Mucosa of descending colon (tissue), 3 donors: Measurements from ENCODE around the gene SAXO2. TPM values are rescaled to one million over a fixed set of nuclear protein-coding genes. Genes with fewer than 3 reads are reported as not detected.

Experiments
- ATAC-seq: fragments of 200-7000 bp; cut with Tn5 transposase; one replicate; pipeline ENCODE4 v1.9.1; 2020; ENCODE audit warnings: mild to moderate bottlenecking, moderate library complexity
- DNase-seq, 3 donors: peaks; one replicate each; pipeline ENCODE4 v3.0.0-alpha.2; 2020
- H3K36me3 ChIP-seq: fragments of 200-600 bp; one replicate; pipeline ENCODE4 v1.8.0; 2021; ENCODE audit warnings: low read depth, mild to moderate bottlenecking
- H3K4me1 ChIP-seq: fragments of 200-600 bp; one replicate; pipeline ENCODE4 v1.8.0; 2021; ENCODE audit warnings: low read depth, mild to moderate bottlenecking
- H3K4me3 ChIP-seq: fragments of 200-600 bp; one replicate; pipeline ENCODE4 v1.8.0; 2021; ENCODE audit warnings: mild to moderate bottlenecking
- H3K9me3 ChIP-seq: fragments of 200-600 bp; one replicate; pipeline ENCODE4 v1.8.0; 2021; ENCODE audit warnings: mild to moderate bottlenecking
- CTCF ChIP-seq: fragments of 200-600 bp; IDR thresholded peaks from one replicate; pipeline ENCODE4 v1.8.0; 2022; ENCODE audit warnings: antibody characterized with exemption, mild to moderate bottlenecking
- intact Hi-C, 2 donors: fragments of 100-400 bp; cut with DNase I in 1 of 2; cut with micrococcal nuclease in 1 of 2; formaldehyde crosslinking; loops; one replicate each; pipeline versions ENCODE4 v1.11.0 to v1.11.1; 2022; cut with DNase I, micrococcal nuclease
- total RNA-seq, 3 donors: library from RNA; stranded (reverse); fragmentation: NEBNext Ultra II Directional in 2 of 3; extraction: Animal tissue kit (Norgen Biotek cat#: 25700) in 2 of 3; gene quantifications; one replicate each; pipeline versions ENCODE4 v1.2.1 to v1.2.4, GENCODE V29; 2021 to 2023
- donor health status: DM: no; HTN: no; CAD: no; lungs with moderate emphysema.
- donor health status: DM: no; HTN: no; CAD: no.
- donor health status: DM: no; HTN: yes; CAD: no.

Gene SAXO2
- total RNA-seq, 3 donors from 2014 or later, result 0.58 to 2.3 (median 1.3) TPM

- no peak for TF ChIP-seq CTCF
- DNase-seq (no peak), ATAC-seq (no peak)
- Histone ChIP-seq H3K4me1 (no peaks in the 10 kb centered on the region), H3K4me3 (no peak overlapping the region), H3K36me3 (no peaks in the 10 kb centered on the region), H3K9me3 (no peaks in the 10 kb centered on the region)
- intact Hi-C loops, result no loop called here
Measured at GRCh38 chr15:82301296-82302016, 38.8 kb downstream of the SAXO2 start.

DNA sequence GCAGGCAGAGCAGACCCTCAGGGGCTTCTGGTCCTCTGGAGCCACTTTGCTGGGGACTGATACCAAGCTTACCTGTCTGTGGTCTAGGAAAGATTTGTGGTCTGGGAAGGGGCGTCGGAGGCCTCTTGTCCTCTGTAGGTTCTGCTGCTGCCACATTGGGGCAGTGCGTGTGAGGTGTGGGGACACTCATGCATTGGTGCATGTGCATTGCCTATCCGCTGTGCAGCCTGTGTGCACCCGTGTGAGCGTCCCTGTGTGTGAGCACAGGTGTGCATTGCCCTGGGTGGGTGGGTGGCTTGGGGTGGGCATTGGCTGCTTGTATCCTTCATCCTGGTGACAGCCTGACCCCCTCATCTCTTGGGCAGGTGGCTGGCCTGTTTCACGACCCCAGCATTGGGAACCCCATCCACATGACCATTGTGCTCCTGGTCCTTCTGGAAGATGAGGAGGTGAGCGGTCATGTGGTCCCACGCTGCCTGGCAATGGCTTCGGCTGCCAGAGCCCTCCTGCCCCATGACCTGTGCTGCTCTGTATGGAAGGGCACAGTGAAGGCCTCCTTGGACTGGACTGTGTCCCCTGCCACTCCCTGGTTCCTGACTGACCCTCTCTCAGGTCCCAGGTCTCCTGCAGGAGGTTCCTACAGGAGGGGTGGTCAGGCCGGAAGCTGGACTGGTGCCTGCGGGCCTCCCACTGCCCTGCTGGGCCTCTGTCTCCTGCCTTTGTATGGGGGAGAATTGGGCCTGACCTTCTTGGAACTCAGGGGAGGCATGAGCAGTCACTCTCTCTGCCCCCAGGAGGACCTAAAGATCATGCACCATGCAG lies 41.5 kb downstream of the SAXO2 start:
- no peak for DNase-seq
- Histone ChIP-seq H3K9me3 (no peaks in the 10 kb centered on the region), H3K36me3 (no peaks in the 10 kb centered on the region), H3K4me1 (no peaks in the 10 kb centered on the region), H3K4me3 (no peak overlapping the region)
- intact Hi-C loops, result no loop called here
- no peak for ATAC-seq
- no peak for TF ChIP-seq CTCF

DNA sequence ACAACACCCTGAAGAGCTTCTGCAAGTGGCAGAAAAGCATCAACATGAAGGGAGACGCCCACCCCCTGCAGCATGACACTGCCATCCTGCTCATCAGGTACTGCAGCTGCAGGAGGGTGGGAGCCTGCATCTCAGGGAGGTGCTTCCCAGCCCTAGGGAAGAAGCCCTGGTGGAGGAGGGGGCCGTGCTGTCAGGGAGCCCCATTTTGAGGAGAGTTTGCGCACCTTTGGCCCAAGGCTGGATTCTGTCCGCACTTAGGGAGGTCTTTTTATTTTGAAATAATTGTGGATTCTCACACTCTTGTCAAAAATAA lies 42.1 kb downstream of the SAXO2 start:
- Histone ChIP-seq H3K9me3 (no peaks in the 10 kb centered on the region), H3K4me1 (no peaks in the 10 kb centered on the region), H3K36me3 (no peaks in the 10 kb centered on the region), H3K4me3 (no peak overlapping the region)
- no peak for DNase-seq
- intact Hi-C loops, result no loop called here
- ATAC-seq, result no peak
- TF ChIP-seq CTCF, result no peak

DNA sequence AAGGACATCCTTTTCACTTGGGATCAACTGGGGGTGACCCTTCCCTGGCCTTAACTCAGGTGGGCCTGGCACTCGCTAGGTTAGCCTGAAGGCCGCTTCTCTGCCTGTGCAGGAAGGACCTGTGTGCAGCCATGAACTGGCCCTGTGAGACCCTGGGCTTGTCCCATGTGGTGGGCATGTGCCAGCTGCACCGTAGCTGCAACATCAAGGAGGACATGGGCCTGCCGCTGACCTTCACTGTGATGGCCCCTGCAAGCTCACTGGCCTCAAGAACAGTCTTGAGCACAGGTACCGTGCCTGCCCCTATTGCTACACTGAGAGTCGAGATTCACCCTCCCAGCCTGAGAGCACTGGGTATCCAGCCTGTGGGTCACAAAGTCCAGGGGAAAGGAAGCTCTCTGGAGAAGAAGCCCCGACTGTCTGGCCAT lies 43.0 kb downstream of the SAXO2 start:
- DNase-seq, result no peak
- no peak for TF ChIP-seq CTCF
- intact Hi-C loops, result no loop called here
- no peak for ATAC-seq
- Histone ChIP-seq H3K4me3 (no peak overlapping the region), H3K9me3 (no peaks in the 10 kb centered on the region), H3K36me3 (no peaks in the 10 kb centered on the region), H3K4me1 (no peaks in the 10 kb centered on the region)

DNA sequence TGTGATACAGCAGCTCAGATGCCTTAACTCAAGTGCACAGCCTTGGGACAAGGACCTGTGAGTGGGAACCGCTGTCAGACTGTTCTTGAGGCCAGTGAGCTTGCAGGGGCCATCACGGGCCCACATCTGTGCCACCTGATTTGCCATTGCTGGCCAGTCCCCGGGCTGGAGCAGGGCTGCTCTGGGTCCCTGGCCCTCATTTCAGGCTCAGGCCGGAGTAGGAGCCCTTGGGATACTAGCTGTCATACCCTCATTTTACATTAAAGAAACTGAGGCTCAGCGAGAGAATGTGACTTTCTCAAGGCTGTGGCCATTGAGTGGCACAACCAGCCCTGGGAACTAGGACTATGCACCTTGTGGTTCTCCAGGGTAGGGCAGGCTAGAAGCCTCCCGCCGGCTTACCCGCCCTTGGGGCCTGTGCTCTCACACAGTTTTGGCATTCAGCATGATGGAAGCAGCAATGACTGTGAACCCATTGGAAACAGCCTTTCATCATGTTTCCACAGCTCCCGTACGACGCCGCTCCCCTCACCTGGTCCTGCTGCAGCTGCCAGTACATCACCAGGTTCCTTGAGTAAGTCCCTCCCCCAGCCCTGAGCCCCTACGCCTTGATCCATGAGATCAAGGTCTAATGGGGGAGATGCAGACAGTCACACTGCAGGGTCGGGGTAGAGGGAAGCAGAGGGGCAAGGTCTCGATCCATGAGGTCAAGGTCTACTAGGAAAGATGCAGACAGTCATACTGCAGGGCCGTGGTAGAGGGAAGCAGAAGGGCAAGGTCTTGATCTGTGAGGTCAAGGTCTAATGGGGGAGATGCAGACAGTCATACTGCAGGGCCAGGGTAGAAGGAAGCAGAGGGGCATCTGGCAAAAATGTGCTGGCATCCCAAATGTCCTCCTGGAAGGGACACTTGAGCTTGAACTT lies 44.4 kb downstream of the SAXO2 start:
- intact Hi-C loops, result no loop called here
- ATAC-seq (no peak), DNase-seq (no peak)
- H3K36me3 ChIP-seq, result no peaks in the 10 kb centered on the region
- no peak for TF ChIP-seq CTCF
- H3K4me1 ChIP-seq, result no peaks in the 10 kb centered on the region
- no peak overlapping the region for H3K4me3 ChIP-seq
- no peaks in the 10 kb centered on the region for H3K9me3 ChIP-seq
